IPS-15b (cell line): Measurements from ENCODE around the gene ARHGAP42.

Source experiments
- H3K27me3 ChIP-seq: one replicate; pipeline ENCODE4 v1.6.1; 2013; ENCODE audit warnings: low read length; ENCODE audit not compliant: control insufficient read depth, insufficient read depth
- H3K36me3 ChIP-seq: one replicate; pipeline ENCODE4 v1.6.1; 2013; ENCODE audit warnings: low read length; ENCODE audit not compliant: control insufficient read depth, insufficient read depth
- H3K4me1 ChIP-seq: one replicate; pipeline ENCODE4 v1.6.1; 2013; ENCODE audit warnings: mild to moderate bottlenecking, low read length; ENCODE audit not compliant: control insufficient read depth, insufficient read depth
- H3K4me3 ChIP-seq: one replicate; pipeline ENCODE4 v1.5.1; 2013; ENCODE audit warnings: low read depth, low read length
- H3K9ac ChIP-seq: one replicate; pipeline ENCODE4 v1.6.1; 2013; ENCODE audit warnings: low read depth, mild to moderate bottlenecking, low read length
- H3K9me3 ChIP-seq: one replicate; pipeline ENCODE4 v1.6.1; 2013; ENCODE audit warnings: mild to moderate bottlenecking, low read length; ENCODE audit not compliant: control insufficient read depth, insufficient read depth

The ARHGAP42 gene

DNA sequence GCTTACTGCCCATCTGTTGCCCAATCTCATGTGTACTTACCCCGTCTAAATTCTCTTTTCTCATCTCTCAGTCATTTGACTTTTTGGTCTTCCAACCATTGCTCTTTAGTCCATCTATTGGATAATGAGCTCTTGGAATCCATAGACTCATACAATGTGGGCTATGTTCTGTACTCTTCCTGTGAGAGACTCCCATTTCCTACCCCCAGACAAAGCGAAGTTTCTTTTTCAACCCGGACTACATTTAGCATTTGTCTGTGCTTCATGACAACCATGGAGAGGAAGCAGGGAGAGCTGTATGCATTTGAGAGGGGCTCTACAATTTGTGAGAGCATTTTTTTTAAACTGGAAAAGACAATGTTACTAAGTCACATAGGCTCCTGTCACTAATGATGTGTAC lies 4.0 kb upstream of the ARHGAP42 start:
- Histone ChIP-seq H3K36me3 (no peaks in the 10 kb centered on the region), H3K9me3 (no peaks in the 10 kb centered on the region), H3K4me3 (no peak overlapping the region), H3K27me3 (no peaks in the 10 kb centered on the region), H3K9ac (no peak overlapping the region), H3K4me1 (peaks cover 9% of the 10 kb centered on the region)

GRCh38 chr11:100684101-100685065 lies 2.7 kb upstream of the ARHGAP42 start:
- H3K9ac ChIP-seq = no peak overlapping the region
- H3K27me3 ChIP-seq = no peaks in the 10 kb centered on the region
- H3K4me3 ChIP-seq = no peak overlapping the region
- H3K36me3 ChIP-seq = no peaks in the 10 kb centered on the region
- H3K9me3 ChIP-seq = no peaks in the 10 kb centered on the region
- peaks cover 11% of the 10 kb centered on the region for H3K4me1 ChIP-seq

DNA sequence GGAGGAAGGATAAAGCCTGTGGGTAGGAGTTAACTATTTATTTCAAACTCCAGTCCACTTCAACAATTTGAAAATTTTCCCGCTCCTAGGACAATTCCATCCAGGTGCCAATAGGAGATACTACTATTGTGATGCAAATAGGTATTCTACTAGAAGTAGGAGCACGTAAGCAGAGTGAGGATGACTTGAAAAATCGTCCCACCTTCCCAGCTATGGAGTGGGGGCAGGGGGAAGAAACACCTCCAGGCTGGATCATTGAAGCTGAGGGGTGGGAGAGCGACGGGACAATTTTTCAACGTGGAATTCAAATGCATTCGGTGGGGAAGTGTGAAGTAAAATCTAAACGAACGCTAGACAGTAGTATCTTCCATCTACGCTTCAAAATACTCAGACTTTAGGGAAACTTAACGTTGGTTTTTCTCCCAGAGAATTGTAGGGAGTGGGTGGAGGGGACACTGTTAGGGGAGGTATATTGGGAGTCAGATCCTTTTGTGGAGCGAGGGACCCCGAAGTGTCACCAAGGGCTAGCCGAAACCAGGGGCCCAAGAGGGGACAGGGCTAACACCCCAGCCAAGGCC lies 523 bp upstream of the ARHGAP42 start:
- Histone ChIP-seq H3K27me3 (no peaks in the 10 kb centered on the region), H3K9me3 (no peaks in the 10 kb centered on the region), H3K9ac (peak overlapping the region; percentile 71), H3K36me3 (no peaks in the 10 kb centered on the region), H3K4me3 (peak overlapping the region; percentile 64), H3K4me1 (peaks cover 12% of the 10 kb centered on the region)

DNA sequence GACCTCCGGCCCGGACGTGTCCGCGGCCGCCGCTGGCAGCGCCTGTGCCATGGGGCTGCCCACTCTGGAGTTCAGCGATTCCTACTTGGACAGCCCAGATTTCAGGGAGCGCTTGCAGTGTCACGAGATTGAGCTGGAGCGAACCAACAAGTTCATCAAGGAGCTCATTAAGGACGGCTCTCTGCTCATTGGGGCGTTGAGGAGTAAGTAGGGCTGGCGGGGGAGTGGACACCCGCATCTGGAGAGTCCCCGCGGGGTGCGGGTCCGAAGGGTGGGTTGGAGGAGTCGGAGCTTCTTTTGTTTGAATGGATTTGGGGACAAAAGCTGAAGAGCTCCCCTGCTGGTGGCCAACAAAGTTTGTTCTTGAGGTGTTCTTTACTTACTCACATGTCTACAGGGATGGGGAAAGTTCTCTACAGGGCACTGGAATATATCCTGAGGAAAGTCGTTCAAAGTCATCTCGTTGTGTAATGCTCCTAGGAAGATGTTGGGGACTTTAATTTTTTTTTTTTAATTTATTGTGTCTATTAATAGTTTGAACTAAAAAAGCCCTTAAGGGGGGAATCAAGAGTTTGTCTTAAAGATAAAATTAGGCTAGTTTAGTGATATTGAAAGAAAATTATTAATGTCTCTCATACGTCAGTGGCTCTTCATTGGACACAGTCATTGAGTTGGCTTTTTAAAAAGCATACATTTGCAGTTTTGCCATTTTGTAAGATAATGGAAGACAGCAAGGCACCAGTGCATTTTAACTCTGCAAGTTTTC lies 725 bp downstream of the ARHGAP42 start:
- Histone ChIP-seq H3K4me3 (peak overlapping the region; percentile 64), H3K9me3 (no peaks in the 10 kb centered on the region), H3K4me1 (peaks cover 12% of the 10 kb centered on the region), H3K27me3 (no peaks in the 10 kb centered on the region), H3K36me3 (no peaks in the 10 kb centered on the region), H3K9ac (peak overlapping the region; percentile 81)

DNA sequence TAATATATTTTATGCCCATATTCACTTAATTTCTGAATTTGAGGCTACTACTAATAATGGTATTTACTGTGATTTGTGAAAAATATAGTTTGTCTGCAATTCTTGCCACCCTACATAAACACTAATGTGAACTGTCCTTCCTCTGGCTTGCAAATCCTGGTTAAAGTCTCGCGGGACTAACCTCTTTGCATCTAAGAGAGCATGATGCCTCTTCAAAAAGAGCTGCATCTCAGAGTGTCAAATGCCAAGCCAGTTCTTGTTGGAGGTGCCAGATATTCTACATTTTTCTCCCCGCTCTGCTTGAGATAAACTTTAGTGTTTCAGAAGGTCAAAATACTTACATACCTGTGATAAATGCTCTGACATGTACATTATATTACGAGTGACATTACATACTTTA lies 2.1 kb downstream of the ARHGAP42 start:
- H3K9me3 ChIP-seq = no peaks in the 10 kb centered on the region
- no peaks in the 10 kb centered on the region for H3K27me3 ChIP-seq
- peaks cover 6% of the 10 kb centered on the region for H3K4me1 ChIP-seq
- H3K36me3 ChIP-seq = no peaks in the 10 kb centered on the region
- H3K4me3 ChIP-seq = peak overlapping the region; percentile 64
- H3K9ac ChIP-seq = no peak overlapping the region

GRCh38 chr11:100691896-100692653 lies 5.0 kb downstream of the ARHGAP42 start:
- Histone ChIP-seq H3K27me3 (no peaks in the 10 kb centered on the region), H3K4me3 (no peak overlapping the region), H3K9ac (no peak overlapping the region), H3K36me3 (no peaks in the 10 kb centered on the region), H3K9me3 (no peaks in the 10 kb centered on the region), H3K4me1 (peaks cover 2% of the 10 kb centered on the region)

DNA sequence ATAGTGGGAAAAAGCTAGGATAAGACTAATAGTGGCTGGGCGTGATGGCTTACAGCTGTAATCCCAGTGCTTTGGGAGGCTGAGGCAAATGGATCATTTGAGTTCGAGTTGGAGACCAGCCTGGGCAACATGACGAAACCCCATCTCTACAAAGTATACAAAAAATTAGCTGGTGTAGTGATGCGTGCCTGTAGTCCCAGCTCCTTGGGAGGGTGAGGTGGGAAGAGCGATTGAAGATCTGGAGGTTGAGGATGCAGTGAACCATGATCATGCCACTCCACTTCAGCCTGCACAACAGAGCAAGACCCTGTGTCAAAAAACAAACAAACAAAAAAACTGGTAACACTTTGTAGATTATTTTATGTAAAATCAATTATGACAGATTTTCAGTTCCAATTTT lies 8.8 kb downstream of the ARHGAP42 start:
- H3K27me3 ChIP-seq = no peaks in the 10 kb centered on the region
- H3K9me3 ChIP-seq = no peaks in the 10 kb centered on the region
- H3K36me3 ChIP-seq = peaks cover 2% of the 10 kb centered on the region
- H3K9ac ChIP-seq = no peak overlapping the region
- no peak overlapping the region for H3K4me3 ChIP-seq
- no peaks in the 10 kb centered on the region for H3K4me1 ChIP-seq

- Histone ChIP-seq H3K9ac (no peak overlapping the region), H3K4me1 (peaks cover 4% of the 10 kb centered on the region), H3K4me3 (no peak overlapping the region), H3K36me3 (peaks cover 2% of the 10 kb centered on the region), H3K9me3 (no peaks in the 10 kb centered on the region), H3K27me3 (no peaks in the 10 kb centered on the region)
Measured at GRCh38 chr11:100703139-100703538, 16.1 kb downstream of the ARHGAP42 start.

- peaks cover 2% of the 10 kb centered on the region for H3K36me3 ChIP-seq
- no peak overlapping the region for H3K9ac ChIP-seq
- H3K9me3 ChIP-seq = no peaks in the 10 kb centered on the region
- no peak overlapping the region for H3K4me3 ChIP-seq
- H3K4me1 ChIP-seq = peaks cover 4% of the 10 kb centered on the region
- no peaks in the 10 kb centered on the region for H3K27me3 ChIP-seq
Measured at GRCh38 chr11:100703801-100704575, 16.9 kb downstream of the ARHGAP42 start.

DNA sequence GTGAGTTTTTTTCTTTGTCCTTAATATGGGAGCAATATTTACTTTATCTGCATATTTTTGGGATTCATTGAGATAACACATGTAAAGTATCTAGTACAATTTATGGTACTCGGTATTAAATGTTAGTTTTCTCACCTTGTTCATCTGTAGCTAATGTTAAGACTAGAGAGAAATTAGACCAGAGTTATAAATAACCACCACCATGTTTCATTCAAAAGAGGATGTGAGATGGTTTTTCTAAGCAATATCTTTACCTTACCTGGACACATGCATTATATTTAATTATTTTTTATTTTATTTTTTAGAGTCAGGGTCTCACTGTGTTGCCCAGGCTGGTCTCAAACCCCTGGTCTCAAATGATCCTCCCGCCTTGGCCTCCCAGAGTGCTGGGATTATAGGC lies 18.4 kb downstream of the ARHGAP42 start:
- Histone ChIP-seq H3K27me3 (no peaks in the 10 kb centered on the region), H3K4me1 (peaks cover 4% of the 10 kb centered on the region), H3K36me3 (peaks cover 2% of the 10 kb centered on the region), H3K9me3 (no peaks in the 10 kb centered on the region), H3K9ac (no peak overlapping the region), H3K4me3 (no peak overlapping the region)
